Activated CD4-positive, alpha-beta T cell treated with anti-CD3 and anti-CD28 coated beads, Interleukin-2, amount 50 U/mL, for 24 hours (primary cell): ENCODE measurements around the gene MUC3A.
A peak's percentile ranks its signal among the peaks of the same experiment; 100 is the strongest.

ENCODE experiments used
- DNase-seq, 2 donors: peaks; one replicate each; pipeline ENCODE4 v3.0.0-alpha.2; 2020; ENCODE audit warnings: low read depth in 1 of 2, low spot score in 1 of 2

Gene MUC3A

GRCh38 chr7:100944138-100944537, 5.2 kb upstream of the MUC3A start:
- DNase-seq, result no peak

GRCh38 chr7:100946111-100946510, 3.2 kb upstream of the MUC3A start:
- no peak for DNase-seq

GRCh38 chr7:100946766-100947365, 2.5 kb upstream of the MUC3A start:
- DNase-seq, result no peak

GRCh38 chr7:100947792-100948191, 1.5 kb upstream of the MUC3A start:
- DNase-seq, result no peak

- no peak for DNase-seq
These were observed 654 bp downstream of the MUC3A start for GRCh38 chr7:100949933-100950443.

- no peak for DNase-seq
These were observed 1.8 kb downstream of the MUC3A start for GRCh38 chr7:100951172-100951571.

- DNase-seq, result no peak
These were observed 2.7 kb downstream of the MUC3A start for GRCh38 chr7:100951888-100952560.

- DNase-seq, result no peak
These were observed 3.3 kb downstream of the MUC3A start for GRCh38 chr7:100952641-100953040.

- DNase-seq, result no peak
These were observed 8.6 kb downstream of the MUC3A start for GRCh38 chr7:100957832-100958421.

GRCh38 chr7:100959894-100960293, 10.6 kb downstream of the MUC3A start:
- DNase-seq, result no peak

GRCh38 chr7:100962537-100962936, 13.2 kb downstream of the MUC3A start:
- DNase-seq, result no peak

GRCh38 chr7:100963386-100963785, 14.1 kb downstream of the MUC3A start:
- no peak for DNase-seq

GRCh38 chr7:100963874-100964273, 14.5 kb downstream of the MUC3A start:
- DNase-seq, result no peak

- DNase-seq, result no peak
These were observed 15.3 kb downstream of the MUC3A start for GRCh38 chr7:100964630-100965029.

- DNase-seq, result no peak
These were observed 15.8 kb downstream of the MUC3A start for GRCh38 chr7:100965045-100965722.

- peak; percentile 51 to 66 for DNase-seq
These were observed 16.6 kb downstream of the MUC3A start for GRCh38 chr7:100965723-100966541.

GRCh38 chr7:100966542-100967291, 17.4 kb downstream of the MUC3A start:
- no peak for DNase-seq

- no peak for DNase-seq
These were observed 18.0 kb downstream of the MUC3A start for GRCh38 chr7:100967292-100967863.

GRCh38 chr7:100968031-100968430, 18.7 kb downstream of the MUC3A start:
- DNase-seq, result no peak

GRCh38 chr7:100968650-100969049, 19.3 kb downstream of the MUC3A start:
- DNase-seq, result no peak
